HG02870 (cell line): Measurements from ENCODE around the gene FGF14.

ENCODE experiments used
- ATAC-seq: cut with Tn5 transposase; IDR thresholded peaks from one replicate; pipeline ENCODE4 v1.9.1; 2021; ENCODE audit warnings: mild to moderate bottlenecking, moderate library complexity; ENCODE audit not compliant: unreplicated experiment

Gene FGF14

DNA sequence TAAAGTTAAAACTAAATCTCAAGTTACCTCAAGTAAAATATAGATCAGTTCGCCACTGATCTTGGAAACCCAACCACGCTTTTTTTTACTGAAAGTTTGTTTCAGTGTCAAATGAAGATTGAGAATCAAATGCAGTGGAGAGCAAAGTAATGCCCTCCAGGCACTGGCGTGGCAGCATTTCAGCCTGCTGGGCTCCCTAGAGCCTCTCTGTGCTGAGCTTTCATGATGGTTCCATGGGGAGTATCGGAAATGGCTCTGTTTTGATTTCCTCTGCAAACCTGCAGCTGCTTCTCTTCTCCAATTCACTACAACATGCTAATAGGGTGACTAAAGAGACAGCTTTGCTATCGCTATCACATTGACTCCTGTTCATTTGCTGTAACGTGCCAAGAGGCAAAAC is 141.6 kb downstream of the FGF14 start:
- ATAC-seq = no peak

DNA sequence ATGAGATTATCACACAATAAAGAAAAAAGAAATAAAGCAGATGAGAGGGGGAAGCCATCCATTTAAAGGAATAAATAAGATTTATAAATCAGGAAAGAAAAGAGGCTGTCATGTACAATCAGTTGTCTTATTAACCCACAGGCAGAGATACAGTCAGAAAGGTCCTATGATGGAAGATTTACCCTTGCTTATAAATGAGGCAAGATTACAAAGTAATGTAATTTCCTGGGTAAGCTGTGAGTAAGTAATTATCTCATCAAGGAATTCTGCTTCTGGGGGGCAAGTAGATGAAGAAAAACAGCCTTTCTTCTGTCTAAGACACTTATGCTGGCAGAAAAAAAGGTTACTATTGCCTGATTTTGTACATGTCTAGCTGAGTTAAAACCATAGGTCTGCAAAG is 146.4 kb downstream of the FGF14 start:
- no peak for ATAC-seq

DNA sequence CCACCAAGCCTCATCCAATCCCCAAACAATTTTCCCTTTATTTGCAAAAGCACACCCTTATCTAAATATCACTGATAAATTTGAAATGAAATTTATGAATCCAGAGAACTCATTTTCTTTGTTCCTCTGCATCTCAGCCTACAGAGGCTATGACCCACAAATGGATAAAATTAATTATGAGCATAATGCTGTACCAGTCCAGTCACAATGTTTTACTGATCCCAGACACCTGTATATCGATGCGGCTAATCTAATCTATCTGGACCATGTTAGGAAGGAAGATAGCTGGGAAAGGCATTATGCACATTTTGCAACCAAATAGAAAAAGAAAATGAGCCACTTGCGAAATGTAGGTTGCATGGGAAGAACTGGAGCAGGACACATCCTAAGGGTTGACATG is 150.0 kb downstream of the FGF14 start:
- no peak for ATAC-seq

DNA sequence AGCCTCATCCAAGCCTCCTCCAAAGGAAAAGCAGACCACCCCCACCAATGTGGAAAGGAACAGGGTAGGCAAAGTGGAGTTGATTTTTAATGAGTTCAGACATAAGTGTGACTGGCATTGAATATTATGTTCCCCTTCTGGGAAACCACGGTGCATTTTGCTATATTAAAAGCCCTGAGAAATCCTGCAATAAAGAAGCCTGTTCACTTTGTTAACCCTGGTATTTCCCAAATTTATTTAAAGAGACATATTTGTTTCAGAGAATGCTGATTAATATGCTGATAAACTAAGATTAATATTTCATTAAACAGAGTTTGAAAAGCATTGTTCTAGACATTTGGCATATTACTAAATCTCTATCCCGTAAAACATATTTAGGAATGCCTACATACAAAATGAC is 151.4 kb downstream of the FGF14 start:
- no peak for ATAC-seq

DNA sequence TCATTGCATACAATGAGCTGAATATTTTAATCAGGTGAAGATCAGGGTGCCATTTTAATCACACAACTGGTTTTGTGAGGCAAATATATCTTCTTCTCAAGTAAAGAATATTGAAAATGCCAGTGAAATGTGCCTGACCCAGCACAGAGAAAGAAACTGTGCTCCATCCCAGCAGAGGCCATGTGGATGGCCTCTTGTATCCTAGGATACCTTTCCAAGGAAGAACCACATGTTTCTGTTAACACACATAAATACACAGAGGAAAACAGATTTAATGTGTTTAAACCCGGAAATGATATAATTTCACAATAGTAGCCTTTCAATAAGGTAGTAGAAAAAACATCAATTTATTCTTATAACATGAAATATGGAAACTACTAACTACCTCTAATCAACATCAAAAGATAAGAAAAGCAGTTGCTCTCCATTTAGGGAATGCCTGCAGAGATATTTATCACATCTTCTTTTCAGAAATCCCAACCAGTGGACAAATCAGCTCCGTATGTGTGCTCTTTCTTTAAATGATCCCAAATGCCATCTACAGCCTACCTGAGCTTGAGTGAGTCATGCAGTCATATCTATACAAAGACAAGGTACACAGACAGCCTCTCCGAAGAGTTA is 157.1 kb downstream of the FGF14 start:
- no peak for ATAC-seq

DNA sequence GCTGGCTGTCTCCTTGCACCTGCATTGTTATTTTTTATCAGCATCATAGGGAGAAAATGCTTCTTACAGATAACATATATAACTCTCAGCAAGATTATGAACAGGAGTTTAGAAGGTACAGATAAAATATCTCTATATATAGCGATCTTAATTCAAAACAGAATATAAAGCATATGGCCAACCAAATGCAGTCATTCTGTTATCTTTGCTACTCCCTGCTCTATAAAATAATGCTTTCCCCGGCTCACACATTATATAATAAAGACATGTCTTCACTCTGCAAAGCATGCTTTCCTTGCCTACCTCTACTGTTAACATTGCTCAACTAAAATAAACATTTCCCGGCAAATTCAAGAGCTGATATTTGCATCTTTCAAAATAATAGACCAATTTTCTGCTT is 161.7 kb downstream of the FGF14 start:
- no peak for ATAC-seq

DNA sequence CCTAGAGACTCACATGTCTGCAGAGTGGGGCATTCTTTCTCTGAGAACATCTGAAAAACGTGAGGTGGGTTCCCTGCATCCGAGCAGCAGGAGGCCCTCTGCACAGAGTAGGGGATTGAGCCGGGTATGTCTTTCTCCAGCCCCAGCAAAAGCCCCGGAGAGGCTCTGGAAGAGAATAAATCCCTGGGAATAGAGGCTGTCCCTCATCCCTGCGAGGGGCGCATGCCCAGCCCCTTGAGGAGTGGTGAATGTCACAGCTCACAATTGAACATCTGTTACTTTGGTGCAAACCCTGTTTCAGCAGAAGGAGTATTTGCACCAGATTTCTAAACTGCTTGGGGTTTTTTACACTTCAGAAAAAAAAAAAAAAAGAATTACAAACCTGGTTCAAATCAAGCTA is 164.6 kb downstream of the FGF14 start:
- ATAC-seq = no peak

DNA sequence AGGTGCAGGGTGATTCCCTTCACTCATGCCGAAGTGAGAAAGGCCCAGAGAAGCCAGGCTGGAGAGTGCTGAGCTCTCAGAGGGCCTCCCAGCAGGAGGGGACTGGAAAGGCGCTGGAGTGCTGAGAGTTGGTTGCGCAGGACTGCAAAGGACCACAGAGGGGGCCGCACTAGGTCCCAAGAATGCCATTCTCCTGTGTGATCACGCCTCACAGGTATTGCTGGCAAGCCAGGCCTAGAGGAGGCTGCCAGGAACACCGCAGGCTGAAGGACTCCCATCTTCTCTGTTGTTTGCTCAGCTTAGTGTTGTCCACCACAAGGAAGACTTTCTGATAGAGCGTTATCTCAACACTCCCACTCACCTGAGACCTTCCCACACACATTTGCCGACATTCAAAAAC is 165.0 kb downstream of the FGF14 start:
- ATAC-seq = no peak

DNA sequence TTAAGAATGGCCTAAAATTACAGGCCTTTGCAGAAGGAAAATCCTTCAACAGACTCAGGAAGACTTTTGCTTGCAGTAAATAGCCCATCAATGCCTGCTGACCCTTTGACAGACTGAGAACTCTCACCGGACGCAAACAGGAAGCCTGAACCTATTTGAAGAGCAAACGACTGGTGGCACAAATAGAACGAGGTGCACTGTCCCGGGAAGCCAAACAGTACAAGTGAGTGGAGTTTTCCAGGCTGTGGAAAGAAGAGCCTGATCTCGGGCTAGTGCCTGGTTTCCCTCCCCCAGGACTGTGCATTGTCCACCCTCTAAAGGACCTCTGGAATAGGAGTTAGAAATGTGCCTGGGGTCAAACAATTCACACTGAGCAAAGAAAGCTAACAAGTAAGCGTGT is 165.5 kb downstream of the FGF14 start:
- no peak for ATAC-seq

DNA sequence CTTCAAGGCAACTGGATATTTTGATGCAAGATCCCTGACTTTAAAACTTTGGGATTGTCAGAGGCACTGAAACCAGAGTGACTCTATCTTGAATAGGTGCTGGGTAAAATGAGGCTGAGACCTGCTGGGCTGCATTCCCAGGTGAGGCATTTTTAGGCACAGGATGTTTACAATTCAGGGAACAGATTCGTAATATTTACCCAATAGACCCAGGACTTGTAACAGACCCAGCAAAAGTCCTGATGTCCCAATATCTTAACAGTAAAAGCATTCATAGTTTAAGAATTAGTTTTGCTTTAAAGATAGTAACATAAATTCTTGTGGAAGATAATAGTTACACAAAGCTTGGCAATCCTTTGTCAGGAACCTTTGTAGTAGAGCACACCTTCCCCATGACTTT is 166.2 kb downstream of the FGF14 start:
- no peak for ATAC-seq

DNA sequence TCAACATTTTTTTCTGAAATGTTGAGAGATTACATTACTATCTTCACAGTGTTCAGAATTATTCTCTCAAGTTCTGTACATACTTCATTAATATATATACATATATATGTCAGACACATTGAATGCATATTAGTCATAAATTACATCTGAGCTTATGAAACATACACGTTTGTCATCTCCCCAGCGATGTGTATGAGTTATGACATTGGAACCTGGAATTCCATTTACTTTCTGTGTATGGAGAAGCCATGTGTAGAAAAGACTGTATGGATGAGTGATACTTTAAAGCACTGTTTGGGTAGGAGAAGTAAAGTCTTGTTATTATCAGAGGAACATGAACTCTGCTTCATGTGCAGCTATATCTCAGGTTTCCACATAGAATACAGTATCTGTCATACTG is 167.2 kb downstream of the FGF14 start:
- ATAC-seq = no peak

DNA sequence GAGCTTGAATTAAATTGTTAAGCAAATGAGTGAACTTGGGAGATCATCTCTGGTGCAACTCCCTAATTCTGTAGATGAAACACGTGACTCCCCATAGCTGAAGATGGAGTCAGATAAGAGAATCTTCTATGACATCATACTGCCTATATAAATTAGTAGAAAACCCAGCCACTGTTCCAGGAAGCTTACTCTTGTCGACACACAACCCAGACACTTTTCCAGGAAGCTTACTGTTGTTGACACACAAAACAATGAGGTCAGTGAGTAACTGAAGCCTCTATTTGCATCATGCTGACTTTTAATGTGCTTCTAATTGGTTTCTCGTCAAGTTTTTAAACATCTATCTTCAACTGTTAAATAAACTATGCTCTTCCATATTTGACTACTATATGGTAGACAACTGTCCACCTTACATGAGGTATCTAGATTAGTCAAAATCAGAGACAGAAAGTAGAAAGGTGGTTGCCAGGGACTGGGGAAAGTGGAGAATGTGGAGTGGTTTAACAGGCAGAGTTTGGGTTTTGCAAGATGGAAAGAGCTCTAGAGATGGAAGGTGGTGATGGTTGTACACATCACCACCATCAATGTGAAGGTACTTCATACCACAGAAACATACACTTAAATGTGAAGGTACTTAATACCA is 168.2 kb downstream of the FGF14 start:
- ATAC-seq = no peak

DNA sequence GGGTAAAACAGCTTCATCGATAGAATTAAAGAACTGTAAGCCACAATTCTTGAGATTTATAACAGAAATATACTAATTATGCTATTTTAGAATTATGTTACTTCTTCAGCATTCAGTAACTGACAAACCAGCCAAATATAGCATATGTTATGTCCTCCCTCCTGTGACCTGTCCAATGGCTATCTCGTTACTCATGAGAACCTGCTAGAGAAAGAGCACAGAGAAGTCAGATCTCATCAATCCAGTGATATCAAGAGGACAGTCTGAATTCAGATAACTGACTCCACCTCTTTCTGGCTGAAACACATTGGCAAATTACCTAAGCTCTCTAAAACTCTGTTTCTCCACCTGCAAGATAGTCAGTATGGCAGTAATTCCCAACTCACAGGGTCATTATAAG is 170.4 kb downstream of the FGF14 start:
- no peak for ATAC-seq

DNA sequence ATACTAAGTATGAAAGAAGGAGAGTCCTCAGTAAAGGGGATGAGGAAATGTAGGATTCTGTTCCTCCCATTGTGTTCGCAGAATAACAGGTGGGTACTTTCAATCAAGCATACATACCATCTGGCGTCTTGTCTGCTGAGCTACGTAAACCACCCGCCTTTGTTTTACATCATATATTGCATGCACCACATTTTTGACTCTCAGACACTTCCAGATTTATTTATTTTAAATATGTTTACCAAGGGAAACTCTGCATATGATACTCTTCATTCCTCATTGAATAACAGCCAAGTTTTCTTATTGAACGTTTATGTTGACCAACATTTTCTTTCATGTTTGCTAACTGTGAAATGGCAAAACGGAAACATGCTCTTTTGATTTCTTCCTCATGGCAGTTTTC is 174.1 kb downstream of the FGF14 start:
- no peak for ATAC-seq

DNA sequence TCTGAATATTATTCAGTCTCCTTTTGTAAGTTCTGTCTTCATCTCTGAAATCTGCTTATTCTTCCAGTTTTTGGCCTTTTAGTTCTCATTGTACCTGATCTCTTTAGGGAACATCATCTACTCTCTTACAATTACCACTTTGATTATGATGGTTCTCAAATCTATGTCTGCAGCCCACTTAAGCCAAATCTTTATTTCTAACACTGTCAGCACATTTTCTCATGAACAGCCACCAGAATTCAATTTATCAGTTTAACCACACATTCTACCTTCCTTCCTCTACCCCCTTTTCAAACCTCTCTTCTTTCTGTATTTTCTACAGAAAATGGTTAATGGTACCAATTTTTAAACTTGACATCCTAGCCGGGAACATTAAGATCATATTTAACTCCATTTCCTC is 175.3 kb downstream of the FGF14 start:
- no peak for ATAC-seq

DNA sequence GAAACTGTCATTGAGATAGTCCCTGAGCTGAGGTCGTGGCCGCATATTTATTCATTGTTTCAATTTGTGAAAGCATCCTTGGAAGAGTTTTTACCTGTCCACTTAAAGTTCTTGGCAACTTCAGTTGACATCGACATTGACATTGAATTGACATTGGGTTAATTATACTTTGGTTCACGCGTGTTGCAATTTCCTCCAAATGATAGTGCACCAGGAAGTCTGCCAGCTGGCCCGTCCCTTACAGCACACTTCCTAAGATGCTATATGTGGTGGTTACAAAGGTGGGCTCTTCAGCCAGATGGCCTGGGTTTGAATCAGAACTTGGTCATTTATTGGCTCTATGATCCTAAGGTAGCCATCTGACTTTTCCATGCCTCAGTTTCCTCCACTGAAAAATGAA is 176.0 kb downstream of the FGF14 start:
- no peak for ATAC-seq

DNA sequence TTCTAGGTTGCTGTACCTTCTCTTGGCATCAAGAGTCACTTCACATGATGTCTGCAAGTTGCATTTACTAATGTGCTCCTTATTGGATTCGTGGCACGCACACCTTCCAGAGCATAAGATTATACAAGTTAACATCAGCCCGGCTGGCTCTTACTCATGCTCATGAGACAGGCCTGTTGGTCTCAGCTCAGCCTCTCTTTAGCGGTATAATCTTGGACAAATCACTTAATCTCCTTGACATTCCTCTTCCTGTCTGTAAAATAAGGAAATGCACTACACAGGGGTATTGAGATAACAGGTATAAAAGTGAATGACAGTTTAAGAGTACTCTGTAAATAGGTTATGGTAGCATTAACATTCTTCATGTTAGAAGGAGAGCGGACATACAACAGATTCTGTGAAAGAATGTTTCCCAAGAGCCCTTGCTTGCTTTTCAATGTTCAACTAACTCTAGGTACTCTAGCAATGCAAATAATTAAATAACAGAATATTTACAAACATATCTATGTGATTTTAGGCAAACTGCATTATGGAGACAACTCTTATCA is 181.1 kb downstream of the FGF14 start:
- ATAC-seq = no peak

DNA sequence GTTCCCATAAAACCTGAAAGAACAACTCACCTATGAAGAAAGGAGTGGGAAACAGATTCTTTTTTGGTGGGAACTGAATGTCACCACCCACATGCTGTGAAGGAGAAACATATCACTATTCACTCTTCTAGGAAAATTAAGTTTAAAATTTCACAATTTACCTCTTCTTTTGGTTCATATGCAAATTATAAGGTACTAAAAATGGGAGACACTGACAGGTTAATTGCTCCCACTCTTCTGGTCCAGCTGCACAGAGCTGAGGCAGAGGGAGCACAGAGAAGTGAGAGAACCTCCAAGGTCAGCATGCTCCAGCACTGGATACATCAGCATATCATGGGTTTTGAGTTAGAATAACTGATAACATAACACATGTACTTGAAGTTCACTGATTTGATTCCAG is 186.9 kb downstream of the FGF14 start:
- no peak for ATAC-seq

DNA sequence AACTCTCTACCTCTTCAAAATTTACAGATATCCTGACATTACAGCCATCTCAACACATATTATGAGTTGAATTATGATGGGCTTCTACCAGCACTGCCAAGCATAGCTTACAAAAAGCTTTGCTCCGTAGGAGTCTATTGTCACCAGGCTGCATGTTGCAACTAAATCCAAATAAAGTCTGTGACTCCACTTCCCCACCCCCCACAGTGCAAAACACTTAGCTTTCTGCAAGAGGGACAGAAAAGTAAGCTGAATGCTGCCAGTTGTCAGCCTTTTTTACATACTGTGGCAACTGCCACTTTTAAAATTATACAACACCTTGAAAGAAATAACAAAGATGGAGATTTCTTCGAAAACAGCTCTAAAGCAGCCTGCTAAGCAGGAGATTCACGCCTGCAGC is 189.1 kb downstream of the FGF14 start:
- no peak for ATAC-seq

DNA sequence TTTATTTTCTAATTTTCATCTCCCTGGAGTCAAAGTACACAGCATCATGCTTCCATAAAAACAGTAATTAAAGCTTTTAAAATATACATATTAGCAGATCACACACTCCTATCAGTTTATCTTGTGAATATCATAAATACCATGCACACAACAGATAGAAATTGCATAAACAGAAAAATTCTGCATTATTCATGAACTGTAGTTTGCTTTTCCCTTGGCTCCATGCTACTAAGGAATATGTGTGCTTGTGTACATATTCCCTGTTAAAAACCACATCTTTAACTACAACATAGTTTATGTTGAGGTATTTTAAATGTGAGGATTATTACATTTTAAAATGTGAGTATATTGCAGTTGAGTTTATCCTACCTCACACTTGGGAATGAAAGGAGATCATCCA is 193.5 kb downstream of the FGF14 start:
- ATAC-seq = no peak

DNA sequence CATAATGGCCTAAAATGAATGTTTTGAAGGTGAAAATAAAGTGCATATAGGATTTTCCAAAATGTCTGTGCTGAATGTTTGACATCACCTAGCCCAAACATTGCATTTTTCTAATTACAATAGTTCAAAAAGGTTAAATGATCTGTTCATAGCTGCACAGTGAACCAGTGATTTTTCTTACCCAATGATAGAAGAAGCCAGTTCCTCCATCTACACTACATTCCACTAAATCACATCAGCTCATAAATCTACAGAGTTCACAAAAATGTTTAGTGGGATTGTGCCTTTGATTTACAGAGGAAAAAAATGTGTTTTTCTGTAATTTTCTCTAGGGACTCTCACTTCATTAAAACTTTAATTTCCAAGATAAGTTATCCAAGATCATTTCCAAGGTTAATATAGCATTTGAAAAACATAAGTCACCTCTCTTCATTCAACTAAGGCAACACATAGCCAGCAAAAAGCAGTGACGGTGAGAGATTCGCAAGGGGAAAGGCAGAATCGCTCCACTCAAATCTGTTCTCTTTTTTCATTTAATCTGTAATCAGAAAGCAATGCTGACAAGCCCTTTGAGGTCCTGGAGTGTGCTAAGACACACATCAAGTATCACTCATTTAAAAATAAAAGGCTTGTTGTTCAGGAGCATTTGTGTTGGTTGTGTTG is 194.0 kb downstream of the FGF14 start:
- ATAC-seq = no peak

DNA sequence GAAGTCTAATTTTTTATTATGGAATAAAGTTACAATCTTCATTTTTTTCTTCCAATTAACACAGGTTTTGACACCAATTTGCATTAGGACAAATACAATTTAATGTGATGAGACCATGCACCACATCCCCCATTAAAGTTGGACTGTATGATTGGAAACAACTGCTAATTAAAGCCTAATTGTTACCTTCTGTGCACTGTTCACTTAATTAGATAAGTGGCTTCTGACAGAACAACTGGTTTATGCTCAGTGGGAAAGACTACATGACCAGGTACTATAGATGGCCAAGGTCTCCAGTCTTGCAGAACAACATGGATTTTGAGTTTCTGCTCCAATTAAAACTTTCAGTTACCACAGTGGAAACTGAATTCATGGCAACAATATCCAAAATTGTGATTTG is 198.1 kb downstream of the FGF14 start:
- no peak for ATAC-seq
